Vagina (tissue), 2 donors: ENCODE results near the gene ZNF71. TPM values are rescaled to one million over a fixed set of nuclear protein-coding genes. Genes with fewer than 3 reads are reported as not detected.

Experiments used
- DNase-seq, 2 donors: peaks; one replicate each; pipeline ENCODE4 v3.0.0-alpha.2; 2017; ENCODE audit errors: extremely low spot score in 2 of 2
- H3K27ac ChIP-seq: fragments of 200-600 bp; sonication (generic); one replicate; pipeline ENCODE4 v1.5.1; 2019
- H3K27me3 ChIP-seq: fragments of 200-600 bp; sonication (generic); one replicate; pipeline ENCODE4 v1.5.1; 2019
- H3K36me3 ChIP-seq, 2 donors: fragments of 200-600 bp; sonication (generic); one replicate each; pipeline ENCODE4 v1.5.1; 2017 to 2019
- H3K4me1 ChIP-seq: fragments of 200-600 bp; sonication (generic); one replicate; pipeline ENCODE4 v1.5.1; 2019
- H3K4me3 ChIP-seq, 2 donors: fragments of 200-600 bp; sonication (generic); 1 replicate in 1 of 2; 2 replicates in 1 of 2; pipeline ENCODE4 v1.5.1; 2016 to 2019
- H3K9me3 ChIP-seq: fragments of 200-600 bp; sonication (generic); one replicate; pipeline ENCODE4 v1.5.1; 2019
- CTCF ChIP-seq, 3 experiments: fragments of 450-650 bp in 2 of 3; fragments of 200-600 bp in 1 of 3; sonication (generic) in 1 of 3; IDR thresholded peaks; one replicate each; pipeline ENCODE4 v1.5.1; 2017 to 2019; ENCODE audit warnings: antibody characterized with exemption in 3 of 3, mild to moderate bottlenecking in 2 of 3, moderate library complexity in 2 of 3
- POLR2A ChIP-seq, 2 donors: fragments of 450-650 bp; IDR thresholded peaks; one replicate each; pipeline ENCODE4 v1.6.1; 2017; ENCODE audit warnings: antibody characterized with exemption in 2 of 2, mild to moderate bottlenecking in 2 of 2, moderate library complexity in 2 of 2
- POLR2AphosphoS5 ChIP-seq, 2 donors: sonication (generic); formaldehyde crosslinking; IDR thresholded peaks; one replicate each; pipeline ENCODE4 v1.9.0; 2017; ENCODE audit warnings: antibody characterized with exemption in 2 of 2, mild to moderate bottlenecking in 2 of 2, low read depth in 1 of 2; ENCODE audit not compliant: insufficient read depth in 1 of 2
- intact Hi-C: fragments of 100-400 bp; cut with DNase I; formaldehyde crosslinking; loops from one replicate; pipeline ENCODE4 v1.15.1; 2023
- total RNA-seq: library from RNA; depleted of rRNA; stranded (reverse); fragments of >200 nt; gene quantifications from one replicate; pipeline ENCODE4 v1.2.3, GENCODE V29; 2016

Gene ZNF71
- total RNA-seq, 1 donor from 2014 or later, result 11.8 TPM

- intact Hi-C loops, result loop anchor here (10.0 kb wide), 1 partner anchor 93 kb away; the partner anchor contains the start of gene ZNF667
- Histone ChIP-seq H3K27ac (peak within 1 kb of the TSS; percentile 61), H3K4me3 (peak within 1 kb of the TSS; percentile 77 to 90), H3K9me3 (peaks cover 31% of the 10 kb centered on the region), H3K27me3 (no peaks in the 10 kb centered on the region), H3K36me3 (peaks cover 5 to 54% of the 10 kb centered on the region in 2 donors), H3K4me1 (peaks cover 17% of the 10 kb centered on the region)
- TF ChIP-seq POLR2AphosphoS5 (IDR thresholded peaks at IDR 0.05; ENCODE audit: insufficient read depth in 1 of 2, low read depth in 1 of 2), result peak; percentile 82 to 95
- TF ChIP-seq CTCF (IDR thresholded peaks at IDR 0.05), result no peak
- TF ChIP-seq POLR2A (IDR thresholded peaks at IDR 0.05), result no peak
- DNase-seq, result peak in 1 of 2 donors; percentile 92
Observed at GRCh38 chr19:56567274-56568120, 27.6 kb upstream of the ZNF71 start, which contains the start of gene ZNF470. ZNF470 (plus strand) TSS chr19:56567468; CDS start chr19:56570312, 2,844 bp downstream.

- Histone ChIP-seq H3K4me3 (no peak overlapping the region), H3K36me3 (peaks cover 7 to 85% of the 10 kb centered on the region in 2 donors), H3K27ac (no peak overlapping the region), H3K27me3 (no peaks in the 10 kb centered on the region), H3K9me3 (peaks cover 54% of the 10 kb centered on the region), H3K4me1 (peaks cover 9% of the 10 kb centered on the region)
- intact Hi-C loops, result no loop called here
- DNase-seq, result no peak
- no peak for TF ChIP-seq POLR2A (IDR thresholded peaks at IDR 0.05)
Observed at GRCh38 chr19:56572589-56572988, 22.5 kb upstream of the ZNF71 start.

GRCh38 chr19:56573914-56574313 is 21.2 kb upstream of the ZNF71 start:
- H3K36me3 ChIP-seq, result peaks cover 7 to 92% of the 10 kb centered on the region in 2 donors
- intact Hi-C loops, result no loop called here
- no peak overlapping the region for H3K27ac ChIP-seq
- DNase-seq, result no peak
- no peaks in the 10 kb centered on the region for H3K27me3 ChIP-seq
- no peaks in the 10 kb centered on the region for H3K4me1 ChIP-seq
- no peak for TF ChIP-seq CTCF (IDR thresholded peaks at IDR 0.05)
- TF ChIP-seq POLR2AphosphoS5 (IDR thresholded peaks at IDR 0.05; ENCODE audit: insufficient read depth in 1 of 2, low read depth in 1 of 2), result no peak
- TF ChIP-seq POLR2A (IDR thresholded peaks at IDR 0.05), result no peak
- H3K4me3 ChIP-seq, result no peak overlapping the region
- H3K9me3 ChIP-seq, result peaks cover 67% of the 10 kb centered on the region

GRCh38 chr19:56577719-56578602 is 17.1 kb upstream of the ZNF71 start:
- Histone ChIP-seq H3K4me1 (no peaks in the 10 kb centered on the region), H3K9me3 (peaks cover 90% of the 10 kb centered on the region), H3K27me3 (no peaks in the 10 kb centered on the region), H3K4me3 (no peak overlapping the region), H3K36me3 (peaks cover 3 to 62% of the 10 kb centered on the region in 2 donors), H3K27ac (no peak overlapping the region)
- TF ChIP-seq CTCF (IDR thresholded peaks at IDR 0.05) (no peak), POLR2A (IDR thresholded peaks at IDR 0.05) (no peak), POLR2AphosphoS5 (IDR thresholded peaks at IDR 0.05; ENCODE audit: insufficient read depth in 1 of 2, low read depth in 1 of 2) (no peak)
- intact Hi-C loops, result no loop called here
- no peak for DNase-seq

GRCh38 chr19:56594446-56594782 is 688 bp upstream of the ZNF71 start:
- H3K4me3 ChIP-seq, result peak overlapping the region; percentile 97 to 100
- H3K36me3 ChIP-seq, result peaks cover 0 to 12% of the 10 kb centered on the region in 2 donors
- H3K27me3 ChIP-seq, result no peaks in the 10 kb centered on the region
- no peak for DNase-seq
- intact Hi-C loops, result no loop called here
- H3K27ac ChIP-seq, result peak overlapping the region; percentile 74
- H3K4me1 ChIP-seq, result peaks cover 17% of the 10 kb centered on the region
- H3K9me3 ChIP-seq, result no peaks in the 10 kb centered on the region
- TF ChIP-seq POLR2AphosphoS5 (IDR thresholded peaks at IDR 0.05; ENCODE audit: insufficient read depth in 1 of 2, low read depth in 1 of 2), result no peak
- no peak for TF ChIP-seq POLR2A (IDR thresholded peaks at IDR 0.05)
- no peak for TF ChIP-seq CTCF (IDR thresholded peaks at IDR 0.05)
